ENCODE measurements around the gene MUC13.

DNA sequence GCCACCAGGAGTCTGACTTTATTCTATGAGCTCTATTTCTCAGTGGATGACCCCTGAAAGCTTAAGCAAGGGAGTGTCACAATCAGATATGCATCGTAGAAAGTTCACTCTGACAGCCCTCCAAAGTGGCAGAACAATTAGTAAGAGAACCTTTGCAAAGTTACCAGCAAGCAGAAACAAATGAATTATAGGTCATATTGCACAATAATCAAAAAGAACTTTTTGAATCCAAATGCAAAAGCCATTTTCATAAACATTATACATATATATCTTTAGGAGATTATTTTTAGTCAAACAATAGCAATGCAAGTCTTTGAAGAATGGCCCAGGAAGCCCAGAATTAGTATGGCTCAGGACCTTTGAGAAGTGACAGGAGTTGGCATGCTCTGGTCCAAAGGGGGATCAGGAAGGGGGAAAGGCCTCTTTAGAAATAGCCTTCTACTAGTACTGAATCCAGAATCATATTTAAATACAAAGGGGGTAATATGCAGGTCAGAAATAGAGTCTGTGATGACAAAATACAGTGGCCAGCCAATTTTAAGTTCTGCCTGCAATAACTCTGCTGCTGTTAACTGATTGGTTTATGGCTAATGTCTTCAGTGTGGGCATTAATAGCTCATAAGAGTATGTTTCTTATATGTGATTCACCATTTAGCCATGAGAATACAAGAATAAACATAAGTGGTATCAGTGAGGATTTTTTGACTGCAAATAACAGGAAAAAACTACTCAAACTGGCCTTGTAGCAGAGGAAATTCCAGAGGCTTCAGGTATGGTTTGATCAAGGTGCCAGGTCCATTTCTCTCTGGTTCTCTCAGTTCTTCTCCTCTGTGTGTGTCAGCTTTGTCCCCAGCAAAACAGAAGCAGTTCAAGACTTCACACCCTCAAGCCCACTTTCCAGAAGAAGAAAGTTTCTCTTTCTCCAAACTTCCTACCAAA, 30.4 kb downstream of the MUC13 start:
- TF ChIP-seq CTCF (IDR thresholded peaks at IDR 0.05) = no peak
- no peak for TF ChIP-seq EZH2 (IDR thresholded peaks at IDR 0.05)
- no peak for TF ChIP-seq EZH2phosphoT487 (IDR thresholded peaks at IDR 0.05)

Data from neural progenitor cell (in vitro differentiated cells).